NCI-H2196 treated with DMSO at 0.1 percent for 48 hours (cell line): ENCODE results near the gene SALL2.
A peak's percentile ranks its signal among the peaks of the same experiment; 100 is the strongest.

Experiments used
- DNase-seq: peaks from one replicate; lab custom pipeline; 2025; ENCODE audit not compliant: unreplicated experiment; lab: John Stamatoyannopoulos, UW

Gene SALL2

GRCh38 chr14:21494902-21495762 is 31.0 kb downstream of the SALL2 start:
- no peak for DNase-seq

- DNase-seq: no peak
Measured at GRCh38 chr14:21486640-21487087, 39.5 kb downstream of the SALL2 start.

GRCh38 chr14:21476925-21477681 is 49.0 kb downstream of the SALL2 start, which contains the start of the genes RAB2B and TOX4:
RAB2B (minus strand) TSS chr14:21476959; CDS start chr14:21476872, 87 bp downstream.
TOX4 (plus strand) TSS chr14:21477195; CDS start chr14:21477279, 84 bp downstream.
- DNase-seq: peak; percentile 98

- DNase-seq: peak; percentile 80
Measured at GRCh38 chr14:21476523-21476924, 49.6 kb downstream of the SALL2 start.

GRCh38 chr14:21475767-21476522 is 50.2 kb downstream of the SALL2 start:
- DNase-seq: no peak
